ENCODE results near the gene HECW1. TPM values are rescaled to one million over a fixed set of nuclear protein-coding genes. Genes with fewer than 3 reads are reported as not detected.

Gene HECW1
- total and polyA plus RNA-seq, 12 donors: 0.07 to 0.23 TPM; not detected in 10

DNA sequence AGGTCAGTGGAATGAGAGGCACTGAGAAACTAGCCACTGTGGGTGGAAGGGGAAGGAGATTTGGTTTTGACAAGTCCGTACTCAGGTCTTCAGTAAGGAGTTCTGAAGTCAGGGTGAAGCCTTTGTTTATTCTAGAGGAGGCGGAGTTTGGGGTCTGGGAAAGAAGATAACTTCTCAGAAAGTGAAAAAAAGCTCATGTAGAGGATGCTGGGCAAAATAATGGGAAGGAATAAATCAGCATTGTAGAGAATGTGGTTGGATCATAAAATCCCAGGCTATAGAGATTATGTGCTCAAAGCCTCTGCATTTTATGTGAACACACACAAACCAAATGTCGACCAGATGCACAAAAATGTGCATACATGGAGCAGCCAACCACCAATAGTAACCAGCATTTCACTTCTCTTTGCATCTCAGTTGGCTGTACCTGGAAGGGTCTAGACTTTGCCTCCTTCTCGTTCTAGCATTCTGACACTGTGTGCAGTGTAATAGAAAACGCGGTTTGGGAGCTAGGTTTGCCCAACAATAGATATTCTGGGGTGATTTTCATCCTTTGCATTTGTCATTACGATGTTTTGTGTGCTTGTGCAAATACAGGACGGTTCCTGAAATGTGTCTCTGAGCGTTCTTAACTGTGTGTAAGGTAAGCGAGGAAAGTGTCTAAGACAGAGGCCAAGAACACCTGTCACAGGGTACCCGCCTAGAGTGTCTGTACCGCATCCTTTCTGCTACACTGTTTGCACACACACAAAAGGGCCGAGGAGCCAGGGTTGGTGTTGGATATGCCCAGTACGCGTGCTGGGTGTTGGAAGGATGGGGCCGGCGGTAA is 603 bp upstream of the HECW1 start:
- ATAC-seq (no peak), DNase-seq (no peak)
- Histone ChIP-seq H3K9me3 (no peaks in the 10 kb centered on the region), H3K27ac (no peak overlapping the region), H3K4me1 (peaks cover 0 to 22% (median 16%) of the 10 kb centered on the region in 9 donors), H3K36me3 (no peaks in the 10 kb centered on the region), H3K4me3 (peak overlapping the region in 3 of 10 donors; percentile 37 to 48 (median 46)), H3K27me3 (peaks cover 11 to 96% (median 85%) of the 10 kb centered on the region in 7 donors)
- intact Hi-C loops (cut with DNase I): loop anchor here in 1 of 10 donors (10.0 kb wide), 1 partner anchor 167 kb away; no protein-coding TSS in a partner anchor
- TF ChIP-seq, protein P1, sequence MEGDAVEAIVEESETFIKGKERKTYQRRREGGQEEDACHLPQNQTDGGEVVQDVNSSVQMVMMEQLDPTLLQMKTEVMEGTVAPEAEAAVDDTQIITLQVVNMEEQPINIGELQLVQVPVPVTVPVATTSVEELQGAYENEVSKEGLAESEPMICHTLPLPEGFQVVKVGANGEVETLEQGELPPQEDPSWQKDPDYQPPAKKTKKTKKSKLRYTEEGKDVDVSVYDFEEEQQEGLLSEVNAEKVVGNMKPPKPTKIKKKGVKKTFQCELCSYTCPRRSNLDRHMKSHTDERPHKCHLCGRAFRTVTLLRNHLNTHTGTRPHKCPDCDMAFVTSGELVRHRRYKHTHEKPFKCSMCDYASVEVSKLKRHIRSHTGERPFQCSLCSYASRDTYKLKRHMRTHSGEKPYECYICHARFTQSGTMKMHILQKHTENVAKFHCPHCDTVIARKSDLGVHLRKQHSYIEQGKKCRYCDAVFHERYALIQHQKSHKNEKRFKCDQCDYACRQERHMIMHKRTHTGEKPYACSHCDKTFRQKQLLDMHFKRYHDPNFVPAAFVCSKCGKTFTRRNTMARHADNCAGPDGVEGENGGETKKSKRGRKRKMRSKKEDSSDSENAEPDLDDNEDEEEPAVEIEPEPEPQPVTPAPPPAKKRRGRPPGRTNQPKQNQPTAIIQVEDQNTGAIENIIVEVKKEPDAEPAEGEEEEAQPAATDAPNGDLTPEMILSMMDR (IDR thresholded peaks at IDR 0.05): no peak
- WGBS, 2 donors: 22 to 25% methylated on average over 17 of the region's 17 CpGs

DNA sequence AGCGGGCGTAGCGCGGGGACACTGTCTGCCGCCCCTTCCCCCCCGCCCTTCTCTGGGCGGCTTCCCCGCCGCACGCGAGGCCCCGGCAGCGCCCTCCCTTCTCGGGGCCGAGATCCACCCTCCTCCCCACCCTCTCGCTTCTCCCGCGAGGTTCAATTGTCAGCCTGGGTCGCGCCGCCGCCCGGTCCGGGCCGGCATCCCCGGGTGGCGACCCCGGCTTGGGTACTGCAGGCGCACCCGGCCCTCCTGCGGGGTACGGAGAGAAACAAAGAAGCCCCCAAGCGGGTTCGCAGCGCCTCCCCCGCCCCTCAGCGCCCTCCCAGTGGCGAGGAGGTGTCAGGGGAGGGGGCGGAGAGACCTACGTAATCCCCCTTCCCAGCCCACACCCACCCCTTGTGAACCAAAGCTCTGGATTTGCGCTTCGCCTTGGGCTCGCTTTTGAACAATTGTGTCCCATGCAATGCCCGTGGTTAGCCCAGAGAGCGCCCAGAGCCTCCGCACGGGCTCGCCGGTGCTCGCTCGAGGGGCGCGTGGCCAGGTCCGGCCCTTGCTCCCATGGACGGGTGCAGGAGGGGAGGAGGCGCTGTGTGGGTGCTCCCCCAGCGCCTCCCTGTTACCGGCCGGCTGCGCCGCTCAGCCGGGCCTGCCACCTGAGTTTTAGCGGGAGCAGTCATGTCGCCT is 634 bp downstream of the HECW1 start:
- Histone ChIP-seq H3K4me1 (peaks cover 0 to 22% (median 16%) of the 10 kb centered on the region in 9 donors), H3K27ac (no peak overlapping the region), H3K9me3 (no peaks in the 10 kb centered on the region), H3K27me3 (peaks cover 11 to 99% (median 93%) of the 10 kb centered on the region in 7 donors), H3K4me3 (peak overlapping the region; percentile 27 to 54 (median 40)), H3K36me3 (no peaks in the 10 kb centered on the region)
- WGBS, 2 donors: 1% methylated on average over 53 to 64 of the region's 64 CpGs
- TF ChIP-seq, protein P1 (IDR thresholded peaks at IDR 0.05): no peak
- intact Hi-C loops (cut with DNase I): loop anchor here in 1 of 10 donors (10.0 kb wide), 1 partner anchor 168 kb away; no protein-coding TSS in a partner anchor
- DNase-seq: peak in 1 of 2 donors; percentile 20
- peak; percentile 44 to 69 (median 60) for ATAC-seq

- H3K9me3 ChIP-seq: no peaks in the 10 kb centered on the region
- H3K4me1 ChIP-seq: peaks cover 0 to 22% (median 16%) of the 10 kb centered on the region in 9 donors
- no peak overlapping the region for H3K27ac ChIP-seq
- H3K27me3 ChIP-seq: peaks cover 11 to 98% (median 94%) of the 10 kb centered on the region in 7 donors
- peak overlapping the region in 9 of 10 donors; percentile 27 to 54 (median 41) for H3K4me3 ChIP-seq
- DNase-seq (no peak), ATAC-seq (no peak)
- WGBS, 2 donors: 8 to 10% methylated on average over 36 of the region's 36 CpGs
- H3K36me3 ChIP-seq: no peaks in the 10 kb centered on the region
- TF ChIP-seq, protein P1 (IDR thresholded peaks at IDR 0.05): no peak
- intact Hi-C loops (cut with DNase I): loop anchor here in 1 of 10 donors (10.0 kb wide), 1 partner anchor 169 kb away; no protein-coding TSS in a partner anchor
Measured at GRCh38 chr7:43113622-43114457, 1.4 kb downstream of the HECW1 start.
